ENCODE data around the gene CADM4.
"Not testable (repeated sequence)": the region's sequence is repeated elsewhere in the genome, so short reads cannot be mapped to it uniquely, and the experiment has no call there.

CADM4 gene

DNA sequence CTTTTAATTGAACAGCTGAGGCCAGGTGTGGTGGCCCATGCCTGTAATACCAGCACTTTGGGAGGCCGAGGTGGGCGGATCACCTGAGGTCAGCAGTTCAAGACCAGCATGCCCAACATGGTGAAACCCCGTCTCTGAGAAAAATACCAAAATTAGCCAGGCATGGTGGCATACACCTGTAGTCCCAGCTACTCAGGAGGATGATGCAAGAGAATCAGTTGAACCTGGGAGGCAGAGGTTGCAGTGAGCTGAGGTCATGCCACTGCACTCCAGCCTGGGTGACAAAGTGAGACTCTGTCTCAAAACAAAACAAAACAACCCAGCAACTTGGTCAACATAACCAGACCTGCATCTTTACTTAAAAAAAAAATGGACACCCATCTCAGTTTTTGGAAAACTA lies 52.6 kb downstream of the CADM4 start:
- DNase-seq (ENCODE audit: low spot score); FAIRE-seq: not testable (repeated sequence)

GRCh38 chr19:43586346-43586745 lies 53.3 kb downstream of the CADM4 start:
- DNase-seq (ENCODE audit: low spot score), result no peak
- no peak for FAIRE-seq

DNA sequence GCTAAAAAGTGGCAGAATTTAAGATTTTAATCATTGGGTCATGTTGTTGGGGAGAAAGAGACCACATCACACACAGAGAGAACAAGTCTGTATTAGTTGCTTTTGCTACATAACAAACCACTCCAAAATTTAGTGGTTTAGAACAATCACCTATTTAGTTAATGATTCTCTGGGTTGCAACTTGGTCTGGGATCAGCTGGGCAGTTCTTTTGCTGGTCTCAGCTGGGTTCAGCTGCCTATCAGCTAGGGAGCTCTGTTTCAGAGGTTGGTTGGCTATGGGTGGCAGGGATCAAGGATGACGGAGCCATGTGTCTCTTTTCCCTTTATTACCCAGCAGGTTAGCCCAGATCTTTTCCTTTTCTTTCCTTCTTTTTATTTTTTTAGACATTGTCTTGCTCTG lies 55.2 kb downstream of the CADM4 start:
- FAIRE-seq, result no peak

DNA sequence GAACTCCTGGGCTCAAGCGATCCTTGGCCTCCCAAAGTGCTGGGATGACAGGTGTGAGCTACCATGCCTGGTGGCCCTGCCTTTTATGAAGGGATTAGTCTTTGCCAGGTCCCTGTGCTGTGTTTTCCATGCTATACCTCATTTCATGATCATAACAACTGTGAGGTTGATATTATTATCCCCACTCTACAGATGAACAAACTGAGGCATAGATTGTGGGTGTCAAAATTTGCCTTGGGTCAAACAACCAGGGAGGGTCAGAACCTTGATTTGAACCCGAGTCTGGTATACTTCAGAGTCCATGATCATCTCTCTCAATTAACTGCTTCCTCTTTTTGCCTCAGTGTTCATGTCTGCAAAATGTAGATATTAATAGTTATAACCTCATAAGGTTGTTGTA lies 57.2 kb downstream of the CADM4 start:
- no peak for FAIRE-seq
- DNase-seq (ENCODE audit: low spot score), result no peak

More for the DNA sequence above, 55.2 kb downstream of the CADM4 start:
- peak; percentile 6 for DNase-seq (ENCODE audit: low spot score)

DNA sequence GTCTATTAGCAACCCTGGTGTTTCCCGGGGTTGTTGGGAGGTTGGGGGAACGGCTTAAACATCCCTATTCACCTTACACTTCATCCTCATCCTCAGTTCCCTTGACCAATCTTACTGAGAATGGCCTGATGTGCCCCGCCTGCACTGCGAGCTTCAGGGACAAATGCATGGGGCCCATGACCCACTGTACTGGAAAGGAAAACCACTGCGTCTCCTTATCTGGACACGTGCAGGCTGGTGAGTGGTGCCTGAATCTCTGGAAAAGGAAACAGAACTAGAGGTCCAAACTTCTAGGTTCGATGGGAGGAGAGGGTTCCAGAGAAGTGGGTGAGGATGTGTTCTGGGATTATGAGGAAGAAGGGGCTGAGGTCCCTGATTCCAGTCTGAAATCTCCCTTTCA lies 58.2 kb downstream of the CADM4 start:
- DNase-seq (ENCODE audit: low spot score) (no peak), FAIRE-seq (no peak)

DNA sequence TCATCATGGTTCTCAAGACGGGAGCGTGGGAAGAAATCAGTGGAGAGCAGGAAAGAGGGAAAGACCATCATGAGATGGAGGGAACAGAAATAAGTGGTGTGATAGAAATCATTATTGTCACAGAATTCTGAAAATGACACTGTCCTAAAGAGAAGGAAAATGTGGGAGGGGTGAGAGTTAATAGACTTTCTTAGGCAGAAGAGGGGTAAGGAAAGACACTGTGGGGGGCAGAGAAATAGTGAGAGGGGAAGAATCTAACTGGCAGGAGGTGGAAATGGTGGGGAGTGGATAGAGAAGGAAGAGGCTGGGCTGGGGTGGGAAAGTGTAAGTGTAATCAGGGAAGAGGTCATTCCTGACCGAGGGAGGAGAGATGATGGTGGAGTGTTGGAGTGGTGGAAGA lies 60.9 kb downstream of the CADM4 start:
- no peak for DNase-seq (ENCODE audit: low spot score)
- FAIRE-seq, result no peak

DNA sequence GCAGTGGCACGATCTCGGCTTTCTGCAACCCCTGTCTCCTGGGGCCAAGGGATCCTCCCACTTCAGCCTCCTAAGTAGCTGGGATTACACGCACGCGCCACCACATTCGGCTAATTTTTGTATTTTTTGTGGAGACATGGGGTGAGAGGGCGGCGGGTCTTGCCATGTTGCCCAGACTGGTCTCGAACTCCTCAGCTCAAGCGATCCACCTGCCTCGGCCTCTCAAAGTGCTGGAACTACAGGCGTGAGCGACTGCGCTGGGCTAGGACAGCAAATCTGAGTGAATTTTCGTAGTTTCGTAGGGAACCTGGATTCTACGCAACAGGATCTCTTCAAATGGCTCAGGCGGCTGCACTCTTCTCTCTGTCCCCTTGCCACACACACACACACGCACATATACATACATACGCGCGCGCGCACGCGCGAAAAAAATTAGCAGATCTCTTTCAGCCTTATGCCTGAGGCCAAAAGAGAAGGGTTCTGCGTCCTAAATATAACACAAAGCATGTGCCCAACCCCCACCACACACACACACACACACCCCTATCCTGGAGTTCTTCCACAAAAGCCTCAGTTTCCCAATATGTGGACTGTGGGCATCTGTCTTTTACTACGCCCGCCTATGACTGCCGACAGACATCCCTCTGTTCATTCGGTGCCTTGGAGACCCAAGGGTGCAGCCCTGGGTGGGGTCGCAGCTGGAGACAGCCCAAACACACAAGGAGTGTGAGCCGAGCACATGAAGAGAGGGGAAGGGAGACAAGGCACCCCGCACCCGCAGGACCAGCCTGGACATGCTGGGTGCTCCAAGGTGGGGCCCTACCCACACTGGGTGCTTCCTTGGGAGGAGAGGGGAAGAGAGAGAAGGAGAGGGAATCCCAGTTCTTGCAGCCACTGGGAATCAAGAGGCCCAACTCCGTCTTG lies 63.4 kb downstream of the CADM4 start:
- FAIRE-seq, result no peak
- no peak for DNase-seq (ENCODE audit: low spot score)

- peak; percentile 91 for DNase-seq (ENCODE audit: low spot score)
- peak; percentile 85 for FAIRE-seq
These were observed 64.3 kb downstream of the CADM4 start, which contains the start of the genes PINLYP and XRCC1 for GRCh38 chr19:43575156-43575950. Gene PINLYP, plus strand, starts transcription at chr19:43575801. Its CDS starts 1,391 bp downstream, at chr19:43577192. Gene XRCC1, minus strand, starts transcription at chr19:43575527. Its CDS starts 69 bp downstream, at chr19:43575458.

DNA sequence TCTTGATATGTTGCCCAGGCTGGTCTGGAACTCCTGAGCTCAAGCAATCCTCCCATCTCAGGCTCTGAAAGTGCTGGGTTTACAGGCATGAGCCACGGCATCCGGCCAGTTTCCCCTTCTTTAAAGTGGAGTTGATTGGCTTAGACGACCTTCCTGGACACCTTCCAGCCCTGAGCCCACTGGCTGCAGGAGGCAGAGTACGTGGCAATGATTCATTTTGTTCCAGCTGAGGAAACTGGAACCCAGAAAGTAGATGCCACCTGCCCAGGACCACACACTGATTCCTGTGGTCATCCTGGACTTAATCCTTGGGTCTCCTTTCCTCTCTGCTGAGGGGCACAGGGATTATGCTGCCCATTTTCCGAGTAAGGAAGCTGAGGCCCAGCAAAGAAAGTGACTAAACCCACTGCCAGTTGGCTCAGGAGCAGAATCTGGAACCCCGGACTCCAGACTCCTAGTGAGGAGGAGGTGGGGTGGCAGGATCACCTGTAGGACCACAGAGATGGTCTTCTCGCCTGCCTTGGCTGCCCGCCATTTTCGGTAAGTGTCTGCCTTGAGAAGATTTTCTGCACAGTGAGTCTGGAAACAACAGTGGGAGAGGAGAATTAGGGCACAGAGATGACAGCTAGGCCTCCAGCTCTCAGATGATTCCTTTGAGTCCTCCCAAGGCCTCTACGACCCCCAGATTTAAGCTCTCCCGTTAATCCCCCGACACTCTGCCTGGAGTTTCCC lies 65.1 kb downstream of the CADM4 start:
- FAIRE-seq, result peak; percentile 79

More for the DNA sequence above, 65.1 kb downstream of the CADM4 start:
- DNase-seq (ENCODE audit: low spot score), result peak; percentile 91

All from RCC 7860 (cell line).